Caki2 (cell line): ENCODE data around the gene ACKR3. TPM values are rescaled to one million over a fixed set of nuclear protein-coding genes. Genes with fewer than 3 reads are reported as not detected.

Source experiments
- DNase-seq: peaks from one replicate; pipeline ENCODE4 v3.0.0-alpha.2; 2015; ENCODE audit warnings: low read depth
- in situ Hi-C: cut with HindIII; loops from 2 replicates; pipeline ENCODE4 v1.10.0; 2016; ENCODE audit warnings: low sequenced_read_pairs, low pct_unique_long_range_greater_than_20kb, mixed read lengths
- total RNA-seq: library from RNA; depleted of rRNA; stranded (reverse); fragments of >200 nt; shearing (Covaris generic); gene quantifications from 2 replicates; pipeline ENCODE4 v1.2.3, GENCODE V29; 2014; ENCODE audit warnings: low replicate concordance

Gene ACKR3
- total RNA-seq, 1 experiment from 2014 or later = 27.2 TPM

DNA sequence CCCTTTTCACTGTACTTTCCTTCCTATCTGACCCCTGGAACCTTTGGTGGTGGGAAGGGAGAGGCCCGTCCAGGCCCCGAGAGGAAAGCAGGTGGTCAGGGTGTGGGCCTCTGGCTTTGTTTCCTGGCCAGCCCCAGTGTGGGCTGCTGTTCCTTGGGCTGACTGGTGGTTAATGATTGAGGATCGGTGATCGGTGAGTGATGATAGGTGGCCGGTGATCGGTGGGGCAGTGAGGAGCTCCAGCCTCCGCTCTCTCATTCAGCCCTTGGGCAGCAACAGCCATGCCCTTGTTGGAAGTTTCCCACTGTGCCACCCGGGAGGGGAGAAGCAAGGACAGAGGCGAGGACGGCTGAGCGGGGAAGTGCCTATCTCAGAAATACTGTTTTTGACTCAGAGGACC, 7.3 kb downstream of the ACKR3 start:
- DNase-seq = no peak
- in situ Hi-C loops = no loop called here

DNA sequence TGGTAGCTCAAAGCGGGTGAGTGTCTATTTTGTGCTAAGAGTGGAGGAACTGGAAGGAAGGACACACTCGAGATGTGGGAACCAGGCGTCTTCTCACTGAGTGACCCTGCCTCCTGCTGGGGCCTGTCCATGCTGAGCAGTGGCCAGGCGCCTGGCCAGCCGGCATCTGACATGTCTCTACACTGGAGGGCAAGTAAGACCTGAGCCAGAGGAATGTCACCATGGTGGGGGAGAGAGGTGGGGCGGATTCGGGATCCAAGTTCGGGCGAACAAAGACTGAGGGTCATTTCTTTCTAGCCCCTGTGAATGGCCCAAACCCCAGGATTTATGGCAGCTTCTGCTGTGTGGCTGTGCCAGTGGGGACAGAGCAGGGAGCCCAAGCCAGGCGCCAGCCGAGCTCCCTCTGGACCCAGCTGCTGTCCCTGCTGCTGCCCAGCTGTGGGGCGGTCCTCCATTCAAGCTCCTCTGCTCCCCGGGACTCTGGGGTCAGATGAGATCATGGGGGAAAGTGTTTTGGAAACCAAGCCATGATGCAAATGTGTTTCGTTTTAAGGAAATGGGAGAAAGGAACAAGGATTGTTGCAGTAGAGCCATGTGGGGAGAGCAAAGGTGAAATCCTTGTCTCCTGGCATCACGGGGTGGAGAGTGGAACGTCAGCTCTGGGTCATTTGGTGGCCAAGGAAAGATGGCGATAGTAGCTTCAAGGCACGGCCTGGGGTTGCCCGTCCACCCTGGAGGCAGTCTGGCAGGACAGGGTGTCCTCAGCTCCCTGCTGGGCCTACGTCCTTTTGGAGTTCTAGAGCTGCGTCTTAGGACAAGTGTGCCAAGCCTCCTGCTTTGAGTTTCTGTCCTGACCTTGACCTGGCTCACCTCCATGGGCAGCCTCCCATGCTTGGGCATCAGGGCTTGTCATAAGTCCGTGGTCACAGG, 8.1 kb downstream of the ACKR3 start:
- DNase-seq = no peak
- in situ Hi-C loops = no loop called here

DNA sequence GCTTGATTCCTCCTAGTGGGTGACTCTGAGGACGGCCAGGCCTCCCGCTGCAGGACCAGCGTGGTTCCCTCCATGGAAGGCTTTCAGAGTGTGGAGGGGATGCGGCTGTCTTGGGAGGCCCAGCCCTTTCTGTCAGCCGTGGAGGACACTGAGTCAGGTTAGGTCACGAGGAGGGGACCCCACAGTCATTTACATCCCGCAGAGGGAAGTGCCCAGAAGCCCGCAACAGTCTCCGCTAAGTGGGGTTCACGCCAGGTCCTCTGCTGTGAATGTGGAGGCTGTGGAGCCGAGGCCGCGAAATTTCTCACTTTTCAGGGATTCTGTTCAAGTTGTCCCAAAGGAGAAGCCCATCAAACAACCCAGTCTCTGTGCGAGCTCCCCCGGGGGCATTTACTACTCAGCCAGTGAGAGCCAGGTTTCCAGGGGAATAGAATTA, 8.8 kb downstream of the ACKR3 start:
- no peak for DNase-seq
- in situ Hi-C loops = no loop called here

DNA sequence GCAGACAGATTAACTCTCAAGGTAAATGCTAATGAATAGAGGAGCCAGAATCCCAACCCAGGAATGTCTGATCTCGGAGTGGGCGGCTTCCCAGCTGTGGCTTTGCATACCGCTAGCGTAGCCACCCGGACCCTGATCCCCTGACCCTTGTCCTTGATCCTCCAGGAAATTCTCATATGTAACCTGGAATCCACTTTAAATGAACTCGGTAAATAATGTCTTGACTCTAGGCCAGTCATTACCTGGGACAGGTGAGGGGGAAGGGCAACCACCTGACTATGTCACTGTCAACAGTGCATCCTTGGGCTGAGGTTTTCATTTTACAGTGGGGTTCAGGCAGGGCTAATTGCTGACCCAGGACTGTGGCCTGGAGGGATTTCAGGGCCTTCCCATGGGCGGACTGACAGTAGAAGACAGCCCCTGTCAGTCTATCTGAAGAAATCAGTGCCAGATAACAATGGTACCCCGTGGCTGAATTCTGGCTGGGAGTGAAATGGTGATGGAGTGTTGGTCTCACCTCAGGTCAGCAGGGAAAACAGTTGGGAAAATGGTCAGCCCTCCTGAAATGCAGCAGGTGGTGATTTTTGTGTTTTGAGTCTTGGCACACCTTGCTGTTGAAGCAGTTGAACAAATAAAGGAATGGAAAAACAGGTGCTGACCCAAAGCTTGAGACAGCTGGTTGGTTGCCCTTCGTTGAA, 9.6 kb downstream of the ACKR3 start:
- in situ Hi-C loops = no loop called here

DNA sequence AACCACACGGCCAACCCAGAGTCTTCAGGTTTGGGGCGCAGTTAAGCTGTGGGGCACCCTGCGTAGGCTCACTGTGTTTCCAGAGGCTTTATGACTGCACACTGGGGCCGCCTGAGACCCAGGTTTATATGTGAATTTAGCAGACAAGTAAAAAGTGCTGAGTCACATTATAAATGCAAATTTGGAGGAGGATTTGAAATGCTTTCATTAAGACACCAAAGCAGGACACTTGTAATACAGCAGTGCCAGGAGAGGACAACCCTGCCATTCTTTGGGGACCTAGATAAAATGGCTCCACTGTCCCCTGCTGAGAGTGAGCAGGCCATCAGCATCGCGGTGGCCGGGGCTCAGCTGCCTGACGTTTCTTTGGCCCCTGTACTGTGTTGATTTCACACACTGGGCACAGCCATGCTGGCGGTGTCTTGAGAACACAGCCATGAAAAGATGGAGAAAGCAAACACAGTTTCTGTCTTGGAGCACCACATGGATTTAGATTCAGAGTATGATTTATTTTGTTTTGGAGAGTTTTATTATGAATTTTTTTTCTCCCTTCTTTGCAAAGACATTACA, 10.2 kb downstream of the ACKR3 start:
- in situ Hi-C loops = no loop called here

More for the DNA sequence above, 9.6 kb downstream of the ACKR3 start:
- DNase-seq = no peak

GRCh38 chr2:236580746-236581355, 11.2 kb downstream of the ACKR3 start:
- in situ Hi-C loops = no loop called here
- no peak for DNase-seq

More for the DNA sequence above, 10.2 kb downstream of the ACKR3 start:
- no peak for DNase-seq

- no peak for DNase-seq
- in situ Hi-C loops = no loop called here
Observed at GRCh38 chr2:236581546-236581945, 11.9 kb downstream of the ACKR3 start.

- no peak for DNase-seq
- in situ Hi-C loops = no loop called here
Observed at GRCh38 chr2:236582968-236583367, 13.3 kb downstream of the ACKR3 start.

DNA sequence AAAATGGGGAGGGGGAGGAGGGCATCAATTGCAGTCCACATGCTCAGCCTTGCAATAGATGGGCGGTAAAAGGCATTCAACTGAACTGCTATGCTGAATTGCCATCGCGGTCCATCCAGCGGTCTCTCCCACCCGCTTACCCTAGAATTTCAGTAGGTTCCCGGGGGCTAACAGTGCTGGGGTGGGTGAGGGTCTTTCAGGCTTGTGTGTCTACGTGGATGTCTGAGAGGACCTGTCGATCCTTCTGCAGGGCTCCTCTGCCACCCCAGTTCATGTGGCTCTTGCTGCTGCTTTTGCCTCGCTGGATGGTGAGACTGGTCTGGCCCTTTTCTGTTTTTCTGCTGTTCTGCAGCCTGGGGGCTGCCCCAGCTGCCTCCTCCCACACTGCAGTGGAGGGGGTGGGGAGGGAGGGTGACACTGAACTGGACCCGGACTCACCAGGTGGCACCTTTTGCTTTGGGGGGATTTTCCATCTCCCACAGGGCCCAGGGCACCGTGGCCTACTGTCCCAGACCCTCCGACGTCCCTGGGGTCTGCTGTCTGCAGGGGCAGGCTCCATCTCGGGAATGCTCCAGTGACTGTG, 14.1 kb downstream of the ACKR3 start:
- no peak for DNase-seq
- in situ Hi-C loops = no loop called here

DNA sequence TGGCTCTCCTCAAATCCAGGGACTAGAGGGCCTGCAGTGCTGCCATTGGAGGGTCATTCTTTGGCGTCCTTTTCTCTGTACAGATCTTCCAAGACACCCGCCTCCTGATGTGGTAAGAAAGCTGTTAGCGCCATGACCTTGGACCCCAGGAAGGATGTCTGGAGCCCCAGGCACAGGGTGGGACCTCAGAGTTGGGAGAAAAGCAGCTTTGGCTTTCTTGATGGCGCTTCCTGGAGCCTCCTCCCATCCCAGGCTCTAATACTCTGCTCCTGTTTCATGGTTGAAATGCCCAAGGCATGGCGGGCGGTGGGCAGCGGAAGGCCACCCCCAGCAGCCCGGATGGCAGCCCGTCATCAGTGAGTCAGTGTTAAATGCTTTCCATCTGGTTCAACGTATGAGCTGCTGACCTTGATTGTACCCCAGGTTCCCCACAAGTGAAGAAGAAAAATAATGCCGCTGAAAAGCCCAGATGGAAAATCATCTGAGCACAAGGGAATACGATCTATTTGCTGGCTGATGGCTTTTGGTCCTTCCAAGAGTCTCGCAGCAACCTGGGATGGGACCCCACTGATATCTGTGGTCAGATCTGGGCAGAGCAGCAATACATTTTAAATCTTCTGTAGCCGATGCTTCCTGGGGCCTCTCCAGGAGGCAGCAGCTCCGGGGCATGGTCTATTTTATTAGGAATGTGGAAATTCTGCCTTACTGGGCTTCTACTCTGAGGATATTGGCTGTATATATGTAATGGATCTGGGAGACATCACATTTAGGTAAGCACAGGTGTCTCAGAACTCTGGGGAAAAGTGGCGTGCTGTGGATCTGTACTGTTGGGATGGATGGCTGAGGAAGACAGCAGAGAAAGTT, 15.1 kb downstream of the ACKR3 start:
- in situ Hi-C loops = no loop called here
- no peak for DNase-seq

- in situ Hi-C loops = no loop called here
- no peak for DNase-seq
Observed at GRCh38 chr2:236585966-236586365, 16.3 kb downstream of the ACKR3 start.

GRCh38 chr2:236587861-236588815, 18.5 kb downstream of the ACKR3 start:
- in situ Hi-C loops = no loop called here
- DNase-seq = no peak

DNA sequence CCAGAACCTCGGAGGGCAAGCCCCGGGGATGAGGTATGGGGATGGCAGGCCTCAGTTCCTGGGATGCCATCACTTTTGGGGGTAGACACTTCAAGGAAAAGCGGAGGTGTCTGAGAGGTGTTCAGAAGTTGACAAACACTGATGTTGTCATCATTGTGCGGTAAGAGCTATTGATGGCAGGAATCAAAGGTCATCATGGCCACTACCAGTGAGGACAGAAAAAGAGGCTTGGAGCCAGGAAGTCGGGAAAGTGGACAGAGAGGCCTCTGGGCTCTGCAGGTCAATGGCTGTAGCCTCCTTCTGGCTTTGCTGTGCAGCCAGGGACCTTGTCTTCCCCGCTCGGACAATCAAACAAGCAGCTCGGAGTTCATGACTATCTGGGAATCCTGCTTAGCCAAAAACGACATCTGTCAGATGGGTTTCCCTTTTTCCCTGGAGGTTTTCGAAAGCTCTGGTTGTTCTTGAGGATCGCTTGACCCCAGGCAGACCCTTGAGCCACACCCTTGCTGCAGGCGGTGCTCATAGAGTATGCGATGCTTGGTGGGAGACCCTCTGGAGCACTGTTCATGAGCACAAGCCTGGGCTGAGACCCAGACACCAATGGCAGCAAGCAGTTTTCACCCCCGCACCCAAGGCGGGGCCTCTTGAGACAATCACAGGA, 19.4 kb downstream of the ACKR3 start:
- in situ Hi-C loops = no loop called here
- DNase-seq = no peak

- DNase-seq = no peak
- in situ Hi-C loops = no loop called here
Observed at GRCh38 chr2:236590846-236591245, 21.2 kb downstream of the ACKR3 start.

GRCh38 chr2:236592821-236593220, 23.2 kb downstream of the ACKR3 start:
- DNase-seq = no peak
- in situ Hi-C loops = no loop called here

- no peak for DNase-seq
- in situ Hi-C loops = no loop called here
Observed at GRCh38 chr2:236593531-236593930, 23.9 kb downstream of the ACKR3 start.
